Measurements from ENCODE around the gene PTGDR2. TPM values are rescaled to one million over a fixed set of nuclear protein-coding genes. Genes with fewer than 3 reads are reported as not detected.
"Not testable (repeated sequence)": the region's sequence is repeated elsewhere in the genome, so short reads cannot be mapped to it uniquely, and the experiment has no call there.

The PTGDR2 gene
- total RNA-seq, 1 donor from 2014 or later: 3.1 TPM

GRCh38 chr11:60823745-60824306, 31.9 kb downstream of the PTGDR2 start:
- ATAC-seq; DNase-seq; intact Hi-C loops (cut with micrococcal nuclease): not testable (repeated sequence)

DNA sequence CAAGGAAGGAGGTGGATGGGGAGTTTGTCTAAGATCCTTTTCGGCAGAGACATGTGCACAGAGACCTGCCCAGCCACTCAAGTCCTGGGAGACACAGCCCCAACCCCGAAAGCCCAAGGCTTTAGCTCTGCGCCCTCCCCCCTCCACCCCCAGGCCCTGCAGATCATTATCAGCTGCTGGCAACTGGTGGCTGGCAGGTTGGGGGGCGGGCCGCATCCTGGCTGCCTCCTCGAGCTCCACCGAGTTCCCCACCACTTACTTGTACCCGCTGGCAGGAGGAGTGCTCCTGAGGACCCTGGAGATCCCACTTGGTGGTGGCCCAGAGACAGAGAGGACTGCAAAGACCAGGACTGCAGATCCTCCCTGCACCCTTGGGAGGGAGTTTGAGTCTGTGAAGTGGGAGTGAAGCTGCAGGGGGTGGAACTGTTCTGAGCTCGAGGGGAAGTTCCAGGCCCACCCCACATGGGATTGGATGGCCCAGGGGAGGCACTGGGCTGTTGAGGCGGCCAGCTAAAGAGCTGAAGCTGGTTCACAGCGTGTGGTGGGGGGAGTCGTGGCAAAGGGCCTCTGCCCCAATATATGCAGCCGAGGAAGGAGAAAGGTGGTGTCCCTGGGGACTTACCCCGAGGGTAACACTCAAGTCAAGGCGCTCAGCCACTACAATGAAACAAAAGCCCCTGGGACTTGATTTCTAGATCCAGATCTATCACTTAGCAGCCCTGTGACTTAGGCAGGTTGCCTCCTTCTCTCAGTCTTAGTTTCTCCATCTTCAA, 33.7 kb downstream of the PTGDR2 start:
- DNase-seq (no peak), ATAC-seq (no peak)
- intact Hi-C loops (cut with micrococcal nuclease): no loop called here

GRCh38 chr11:60818057-60818456, 37.7 kb downstream of the PTGDR2 start:
- ATAC-seq (no peak), DNase-seq (no peak)
- intact Hi-C loops (cut with micrococcal nuclease): no loop called here

DNA sequence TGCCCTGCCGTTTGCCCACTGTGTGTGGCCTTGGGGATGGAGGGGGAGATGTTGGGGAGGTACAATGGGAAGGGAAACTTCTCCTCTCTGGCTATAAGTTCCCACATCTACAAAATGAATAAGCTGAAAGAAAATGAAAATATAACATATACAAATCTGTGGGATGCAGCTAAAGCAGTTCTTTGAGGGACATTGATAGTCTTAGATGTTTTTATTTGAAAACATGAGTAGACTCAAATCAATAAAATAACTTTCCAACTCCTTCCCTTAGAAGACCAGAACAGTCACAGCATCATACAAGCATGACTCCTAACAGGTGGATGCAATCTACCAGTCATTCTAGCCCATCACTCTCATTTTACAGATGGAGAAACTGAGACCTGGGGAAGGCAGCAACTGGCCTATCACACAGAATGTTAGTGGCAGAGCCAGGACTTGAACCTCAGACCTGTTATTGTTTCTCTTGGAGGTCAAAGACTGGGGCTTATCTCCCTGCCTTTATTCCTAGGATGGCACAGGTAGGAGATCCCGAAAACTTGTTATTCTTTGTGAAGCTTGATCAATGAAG, 39.1 kb downstream of the PTGDR2 start:
- intact Hi-C loops (cut with micrococcal nuclease): no loop called here
- no peak for ATAC-seq
- peak; percentile 2 for DNase-seq

GRCh38 chr11:60814112-60814511, 41.6 kb downstream of the PTGDR2 start:
- ATAC-seq (no peak), DNase-seq (peak; percentile 1)

DNA sequence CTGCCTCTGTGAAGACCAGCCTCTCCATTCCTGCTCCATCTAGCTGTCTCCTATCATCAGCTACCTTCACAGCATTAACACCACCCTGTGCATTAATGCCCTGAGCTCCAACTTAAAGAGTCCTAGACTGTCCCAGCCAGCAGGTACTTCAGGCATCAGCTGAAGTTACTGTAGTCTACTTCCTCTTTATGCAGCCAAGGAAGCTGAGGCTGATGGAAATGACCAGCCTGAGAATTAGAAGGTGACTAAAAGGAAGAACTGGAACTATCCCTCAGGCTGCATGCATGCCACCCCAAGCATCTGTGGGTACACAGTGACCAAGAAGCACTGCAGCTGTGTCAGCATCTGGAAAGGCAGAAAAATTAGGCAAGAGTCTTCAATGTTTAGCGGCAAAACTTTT, 42.4 kb downstream of the PTGDR2 start:
- ATAC-seq: no peak
- DNase-seq: no peak
- intact Hi-C loops (cut with micrococcal nuclease): no loop called here

More at GRCh38 chr11:60814112-60814511, 41.6 kb downstream of the PTGDR2 start:
- intact Hi-C loops (cut with micrococcal nuclease): no loop called here

GRCh38 chr11:60810569-60810968, 45.2 kb downstream of the PTGDR2 start:
- DNase-seq (peak; percentile 10), ATAC-seq (no peak)
- intact Hi-C loops (cut with micrococcal nuclease): no loop called here

DNA sequence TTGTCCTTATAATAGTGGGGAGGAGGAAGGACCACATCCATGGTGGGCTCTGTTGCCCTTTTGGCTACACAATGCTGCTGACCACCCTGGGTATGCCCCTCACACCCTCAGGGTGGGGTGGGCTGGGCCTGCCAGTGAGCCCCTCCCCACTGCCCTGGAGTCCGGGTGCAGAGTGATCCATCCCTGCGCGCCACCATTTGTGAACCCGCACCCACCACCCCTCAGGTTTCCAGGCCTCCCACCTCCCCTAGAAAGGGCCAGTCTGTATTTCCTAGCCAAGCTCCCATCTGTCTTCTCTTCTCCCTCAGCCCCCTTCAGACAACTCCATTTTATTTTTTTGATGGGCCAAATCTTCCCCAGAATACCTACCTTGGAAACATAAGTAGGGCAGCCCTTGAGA, 45.6 kb downstream of the PTGDR2 start:
- ATAC-seq (no peak), DNase-seq (peak; percentile 13)
- intact Hi-C loops (cut with micrococcal nuclease): no loop called here

DNA sequence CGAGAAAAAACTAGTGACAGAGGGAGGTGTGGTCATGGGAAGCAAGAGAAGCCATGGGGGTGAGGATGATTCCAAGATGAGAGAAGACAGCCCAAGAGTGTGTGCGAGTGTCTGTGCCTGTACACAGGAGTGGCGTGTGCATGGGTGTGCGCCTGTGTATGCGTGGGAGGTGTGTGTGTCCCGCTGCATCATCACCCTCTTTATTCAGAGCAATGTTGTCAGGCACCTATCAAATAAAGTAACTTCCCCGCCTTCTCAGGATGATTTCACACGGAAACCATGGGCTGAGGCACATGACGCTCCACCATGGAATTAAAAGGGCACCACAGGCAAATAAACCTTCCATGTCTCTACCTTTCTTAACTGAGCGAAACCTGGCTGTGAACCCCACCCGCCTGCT, 46.1 kb downstream of the PTGDR2 start:
- ATAC-seq (no peak), DNase-seq (peak; percentile 2)
- intact Hi-C loops (cut with micrococcal nuclease): no loop called here

GRCh38 chr11:60809249-60809648, 46.5 kb downstream of the PTGDR2 start:
- intact Hi-C loops (cut with micrococcal nuclease): no loop called here
- ATAC-seq (no peak), DNase-seq (peak; percentile 9)

- intact Hi-C loops (cut with micrococcal nuclease): no loop called here
- ATAC-seq (no peak), DNase-seq (peak; percentile 0)
Observed at GRCh38 chr11:60803273-60803936, 52.3 kb downstream of the PTGDR2 start.

GRCh38 chr11:60801194-60801593, 54.6 kb downstream of the PTGDR2 start:
- intact Hi-C loops (cut with micrococcal nuclease): no loop called here
- ATAC-seq: no peak
- peak; percentile 13 for DNase-seq

Other genes with a start within 250 kb of the PTGDR2 start
- gene MS4A8, start 156.3 kb downstream of the PTGDR2 start, total RNA-seq: not detected
- gene MS4A18, start 131.2 kb downstream of the PTGDR2 start, total RNA-seq: not detected
- gene MS4A15, start 99.1 kb downstream of the PTGDR2 start, total RNA-seq: not detected
- not detected for gene MS4A10, start 70.6 kb downstream of the PTGDR2 start, total RNA-seq
- gene CCDC86, start 13.8 kb downstream of the PTGDR2 start, total RNA-seq: 9.7 TPM
- not detected for gene ZP1, start 11.6 kb upstream of the PTGDR2 start, total RNA-seq
- 41.5 TPM for gene PRPF19, start 50.6 kb upstream of the PTGDR2 start, total RNA-seq
- 97.0 TPM for gene TMEM109, start 58.2 kb upstream of the PTGDR2 start, total RNA-seq
- gene TMEM132A, start 68.5 kb upstream of the PTGDR2 start, total RNA-seq: 5.9 TPM
- 16.8 TPM for gene SLC15A3, start 96.2 kb upstream of the PTGDR2 start, total RNA-seq
- 0.20 TPM for gene CD6, start 115.7 kb upstream of the PTGDR2 start, total RNA-seq
- 0.07 TPM for gene CD5, start 246.5 kb upstream of the PTGDR2 start, total RNA-seq